H1 (cell line): ENCODE measurements around the gene CCT4. TPM values are rescaled to one million over a fixed set of nuclear protein-coding genes. Genes with fewer than 3 reads are reported as not detected.
A peak's percentile ranks its signal among the peaks of the same experiment; 100 is the strongest.

Source experiments
- ASH2L ChIP-seq: fragments of 200-600, 300-600 bp; sonication (generic); IDR thresholded peaks from one replicate; pipeline ENCODE4 v1.7.1; 2017; ENCODE audit warnings: low read length
- ATF3 ChIP-seq: IDR thresholded peaks from 2 replicates; pipeline ENCODE4 v1.6.1; 2011; ENCODE audit warnings: low read depth, mild to moderate bottlenecking, low read length; ENCODE audit not compliant: insufficient read depth
- CHD1 ChIP-seq: IDR thresholded peaks from 2 replicates; pipeline ENCODE4 v1.6.1; 2012; ENCODE audit warnings: low read depth, low read length, improper control_type of control experiment
- CHD2 ChIP-seq: IDR thresholded peaks from 2 replicates; pipeline ENCODE4 v1.6.1; 2012; ENCODE audit warnings: low read length, improper control_type of control experiment
- CREB1 ChIP-seq: IDR thresholded peaks from 2 replicates; pipeline ENCODE4 v1.6.1; 2012; ENCODE audit warnings: inconsistent platforms
- CTBP2 ChIP-seq: IDR thresholded peaks from 2 replicates; pipeline ENCODE4 v1.7.0; 2011; ENCODE audit warnings: borderline replicate concordance, mild to moderate bottlenecking, moderate library complexity, mixed read lengths, low read length; ENCODE audit not compliant: insufficient read depth, insufficient read length
- EGR1 ChIP-seq: IDR thresholded peaks from 2 replicates; pipeline ENCODE4 v1.6.1; 2011; ENCODE audit warnings: low read depth, low read length, borderline replicate concordance
- EZH2 ChIP-seq: fragments of 200-600 bp; sonication (generic); IDR thresholded peaks from 2 replicates; pipeline ENCODE4 v1.7.1; 2012; ENCODE audit warnings: low read depth, mild to moderate bottlenecking, moderate library complexity, low read length, inconsistent platforms; ENCODE audit not compliant: severe bottlenecking
- FOSL1 ChIP-seq: IDR thresholded peaks from 2 replicates; pipeline ENCODE4 v1.6.1; 2011; ENCODE audit warnings: mild to moderate bottlenecking, low read depth, low read length, moderate library complexity; ENCODE audit not compliant: insufficient read depth
- KDM4A ChIP-seq: IDR thresholded peaks from one replicate; pipeline ENCODE4 v1.7.1; 2012; ENCODE audit warnings: low read depth, mild to moderate bottlenecking, moderate library complexity, low read length, inconsistent platforms; ENCODE audit not compliant: severe bottlenecking
- MAX ChIP-seq: IDR thresholded peaks from 2 replicates; pipeline ENCODE4 v1.6.1; 2012; ENCODE audit warnings: inconsistent platforms
- PHF8 ChIP-seq: fragments of 200-600 bp; sonication (generic); conservative IDR thresholded peaks from 2 replicates; pipeline ENCODE4 v1.7.1; 2012; ENCODE audit warnings: low read depth, mild to moderate bottlenecking, inconsistent platforms, low read length, moderate library complexity
- POU5F1 ChIP-seq: IDR thresholded peaks from 2 replicates; pipeline ENCODE4 v1.6.1; 2011; ENCODE audit warnings: low read depth, mild to moderate bottlenecking, low read length, moderate library complexity
- RAD21 ChIP-seq, 2 experiments: IDR thresholded peaks in 1 of 2; conservative IDR thresholded peaks in 1 of 2; 2 replicates each; pipeline ENCODE4 v1.6.1; 2011; ENCODE audit warnings: low read depth in 2 of 2, low read length in 2 of 2, improper control_type of control experiment in 1 of 2, inconsistent platforms in 1 of 2, mild to moderate bottlenecking in 1 of 2, moderate library complexity in 1 of 2
- RBBP5 ChIP-seq: IDR thresholded peaks from 2 replicates; pipeline ENCODE4 v1.7.1; 2012; ENCODE audit warnings: low read depth, mild to moderate bottlenecking, inconsistent platforms, low read length, moderate library complexity, borderline replicate concordance
- RXRA ChIP-seq: IDR thresholded peaks from 2 replicates; pipeline ENCODE4 v1.6.1; 2011; ENCODE audit warnings: low read depth, mild to moderate bottlenecking, low read length, moderate library complexity; ENCODE audit not compliant: insufficient read depth
- SIN3A ChIP-seq, 2 experiments: IDR thresholded peaks in 1 of 2; conservative IDR thresholded peaks in 1 of 2; 2 replicates each; pipeline ENCODE4 v1.6.1; 2011 to 2012; ENCODE audit warnings: low read length in 2 of 2, improper control_type of control experiment in 1 of 2, low read depth in 1 of 2, mild to moderate bottlenecking in 1 of 2
- SIX5 ChIP-seq: IDR thresholded peaks from 2 replicates; pipeline ENCODE4 v1.6.1; 2011; ENCODE audit warnings: mild to moderate bottlenecking, low read depth, low read length
- SRF ChIP-seq: IDR thresholded peaks from 2 replicates; pipeline ENCODE4 v1.6.1; 2011; ENCODE audit warnings: mild to moderate bottlenecking, low read depth, low read length, moderate library complexity
- USF2 ChIP-seq: IDR thresholded peaks from 2 replicates; pipeline ENCODE4 v1.6.1; 2011; ENCODE audit warnings: low read length, improper control_type of control experiment
- YY1 ChIP-seq: IDR thresholded peaks from 2 replicates; pipeline ENCODE4 v1.6.1; 2011; ENCODE audit warnings: low read depth, mild to moderate bottlenecking, low read length
- polyA plus RNA-seq, 7 experiments: library from polyadenylated mRNA; depleted of rRNA in 3 of 7; stranded (reverse) in 5 of 7; unstranded in 2 of 7; fragments of >200 nt in 5 of 7; fragments of 200-250 nt in 2 of 7; gene quantifications; 1 replicate in 5 of 7; 2 replicates in 1 of 7; 4 replicates in 1 of 7; pipeline versions ENCODE4 v1.2.1 to v1.2.3, GENCODE V29; 2011 to 2013; ENCODE audit warnings: missing spikeins in 2 of 7, mixed read lengths in 2 of 7
- total RNA-seq: library from RNA; stranded (reverse); fragmentation: NEBNext Ultra II Directional; extraction: Animal tissue kit (Norgen Biotek cat#: 25700); gene quantifications from 2 replicates; pipeline ENCODE4 v1.2.1, GENCODE V29; 2021

Gene CCT4
- total and polyA plus RNA-seq, 2 of the 8 experiments (the other 6 are each of a cell fraction or from before 2014, with no cell fraction given), result 129 to 359 TPM

GRCh38 chr2:61888267-61889055 lies at the start of gene CCT4 (continued):
- TF ChIP-seq SIX5, result no peak
- peak; percentile 96 for TF ChIP-seq KDM4A
- TF ChIP-seq CHD2, result 0 out of 2 replicates have a peak, but pooled peaks have one; percentile 46
- no peak for TF ChIP-seq CTBP2
- peak; percentile 86; the same call in 1 of the 2 replicates for TF ChIP-seq RBBP5
- TF ChIP-seq SIN3A (conservative IDR thresholded peaks at IDR 0.05 in 1 of 2, IDR thresholded peaks at IDR 0.05 in 1 of 2; ENCODE audit: low read depth in 1 of 2, low read length in 2 of 2), result peak; percentile 35 to 77; a peak in 2 of 4 replicates
- peak; percentile 85 for TF ChIP-seq ATF3
- peak; percentile 96 for TF ChIP-seq PHF8
- TF ChIP-seq RXRA, result no peak
- TF ChIP-seq ASH2L, result peak; percentile 97
- TF ChIP-seq YY1, result peak; percentile 68; the same call in 1 of the 2 replicates
- TF ChIP-seq EZH2, result no peak
- no peak; a peak in 1 of 4 replicates for TF ChIP-seq RAD21 (IDR thresholded peaks at IDR 0.05 in 1 of 2, conservative IDR thresholded peaks at IDR 0.05 in 1 of 2; ENCODE audit: low read depth in 2 of 2, low read length in 2 of 2)
- TF ChIP-seq CHD1, result peak; percentile 46; the same call in 1 of the 2 replicates
- 0 out of 2 replicates have a peak, but pooled peaks have one; percentile 16 for TF ChIP-seq USF2
- 0 out of 2 replicates have a peak, but pooled peaks have one; percentile 7 for TF ChIP-seq FOSL1
- TF ChIP-seq EGR1, result peak; percentile 55; the same call in 1 of the 2 replicates
- TF ChIP-seq POU5F1, result no peak
- TF ChIP-seq SRF, result peak; percentile 74
- TF ChIP-seq MAX, result peak; percentile 68
- TF ChIP-seq CREB1, result peak; percentile 100
